Smooth muscle cell (in vitro differentiated cells): ENCODE measurements around the gene SLC19A2. TPM values are rescaled to one million over a fixed set of nuclear protein-coding genes. Genes with fewer than 3 reads are reported as not detected.

Experiments used
- DNase-seq: peaks from one replicate; lab custom pipeline; 2025; ENCODE audit not compliant: unreplicated experiment; lab: John Stamatoyannopoulos, UW
- H2AFZ ChIP-seq: fragments of 200-600 bp; sonication (generic); 2 replicates; pipeline ENCODE4 v1.6.0; 2016; ENCODE audit warnings: antibody characterized with exemption, low read depth, mild to moderate bottlenecking
- H3F3A ChIP-seq: fragments of 200-600 bp; sonication (generic); 2 replicates; pipeline ENCODE4 v1.6.0; 2017; ENCODE audit warnings: antibody characterized with exemption, low read depth
- H3K27ac ChIP-seq: fragments of 200-600 bp; sonication (generic); 2 replicates; pipeline ENCODE4 v1.5.1; 2016; ENCODE audit warnings: low read depth, mild to moderate bottlenecking
- H3K27me3 ChIP-seq: fragments of 200-600 bp; sonication (generic); 2 replicates; pipeline ENCODE4 v1.6.1; 2016; ENCODE audit warnings: low read depth, mild to moderate bottlenecking
- H3K36me3 ChIP-seq: fragments of 200-600 bp; sonication (generic); 2 replicates; pipeline ENCODE4 v1.5.1; 2016; ENCODE audit warnings: low read depth
- H3K4me1 ChIP-seq: fragments of 200-600 bp; sonication (generic); 2 replicates; pipeline ENCODE4 v1.5.1; 2016; ENCODE audit warnings: low read depth
- H3K4me2 ChIP-seq: fragments of 200-600 bp; sonication (generic); 2 replicates; pipeline ENCODE4 v1.6.0; 2016; ENCODE audit warnings: mild to moderate bottlenecking
- H3K4me3 ChIP-seq: fragments of 200-600 bp; sonication (generic); 2 replicates; pipeline ENCODE4 v1.5.1; 2016; ENCODE audit warnings: mild to moderate bottlenecking
- H3K79me2 ChIP-seq: fragments of 200-600 bp; sonication (generic); 2 replicates; pipeline ENCODE4 v1.6.0; 2016; ENCODE audit warnings: low read depth, mild to moderate bottlenecking
- H3K9ac ChIP-seq: fragments of 200-600 bp; sonication (generic); 2 replicates; pipeline ENCODE4 v1.6.0; 2016; ENCODE audit warnings: low read depth
- H3K9me3 ChIP-seq: fragments of 200-600 bp; sonication (generic); replicated peaks from 2 replicates; pipeline ENCODE4 v1.5.1; 2016; ENCODE audit warnings: low read depth
- H4K20me1 ChIP-seq: fragments of 200-600 bp; sonication (generic); 2 replicates; pipeline ENCODE4 v1.6.0; 2016; ENCODE audit warnings: low read depth
- CTCF ChIP-seq: fragments of 200-600 bp; sonication (generic); IDR thresholded peaks from 2 replicates; pipeline ENCODE4 v1.5.1; 2017; ENCODE audit warnings: borderline replicate concordance, mild to moderate bottlenecking, antibody characterized with exemption; ENCODE audit not compliant: insufficient read depth, poor library complexity, severe bottlenecking
- whole genome bisulfite sequencing: methylation state at CpG from one replicate; pipeline ENCODE4 v1.1.7; 2016; ENCODE audit warnings: low lambda C conversion rate; 5-methylcytosine and 5-hydroxymethylcytosine counted together
- polyA plus RNA-seq: library from polyadenylated mRNA; unstranded; fragments of >200 nt; fragmentation: Nextera tagmentation; extraction: Ambion mirVana; gene quantifications from 2 replicates; pipeline ENCODE4 v1.2.1, GENCODE V29; 2016
- total RNA-seq: library from RNA; depleted of rRNA; stranded (reverse); fragments of >200 nt; gene quantifications from 2 replicates; pipeline ENCODE4 v1.2.3, GENCODE V29; 2014

SLC19A2 gene
- total and polyA plus RNA-seq, 2 experiments from 2014 or later = 15.1 to 59.4 TPM

GRCh38 chr1:169514566-169515270 lies 29.0 kb upstream of the SLC19A2 start:
- H3K27ac ChIP-seq = no peak overlapping the region
- no peak overlapping the region for H3K4me3 ChIP-seq
- H3K9ac ChIP-seq = no peak overlapping the region
- H3K27me3 ChIP-seq = no peaks in the 10 kb centered on the region
- DNase-seq = no peak
- TF ChIP-seq CTCF = no peak
- no peaks in the 10 kb centered on the region for H3K9me3 ChIP-seq
- no peaks in the 10 kb centered on the region for H3K79me2 ChIP-seq
- peaks cover 7% of the 10 kb centered on the region for H3K4me1 ChIP-seq
- 89% methylated on average over 2 of the region's 2 CpGs for WGBS
- no peaks in the 10 kb centered on the region for H4K20me1 ChIP-seq
- H3K4me2 ChIP-seq = no peak overlapping the region
- H3F3A ChIP-seq = no peaks in the 10 kb centered on the region
- no peaks in the 10 kb centered on the region for H3K36me3 ChIP-seq
- H2AFZ ChIP-seq = no peak overlapping the region

GRCh38 chr1:169513208-169513607 lies 27.5 kb upstream of the SLC19A2 start:
- no peak overlapping the region for H3K9ac ChIP-seq
- peaks cover 7% of the 10 kb centered on the region for H3K4me1 ChIP-seq
- H4K20me1 ChIP-seq = no peaks in the 10 kb centered on the region
- no peaks in the 10 kb centered on the region for H3K79me2 ChIP-seq
- no peaks in the 10 kb centered on the region for H3K9me3 ChIP-seq
- H3F3A ChIP-seq = no peaks in the 10 kb centered on the region
- no peak overlapping the region for H3K4me2 ChIP-seq
- H3K36me3 ChIP-seq = no peaks in the 10 kb centered on the region
- no peak overlapping the region for H3K27ac ChIP-seq
- no peaks in the 10 kb centered on the region for H3K27me3 ChIP-seq
- H3K4me3 ChIP-seq = no peak overlapping the region
- DNase-seq = no peak
- TF ChIP-seq CTCF = no peak
- no peak overlapping the region for H2AFZ ChIP-seq

- no peaks in the 10 kb centered on the region for H3K79me2 ChIP-seq
- H3K9ac ChIP-seq = peak overlapping the region; percentile 38
- peak overlapping the region; percentile 51 for H3K4me2 ChIP-seq
Measured at GRCh38 chr1:169511316-169512005, 25.7 kb upstream of the SLC19A2 start.

More at GRCh38 chr1:169511316-169512005, 25.7 kb upstream of the SLC19A2 start:
- Histone ChIP-seq H2AFZ (no peak overlapping the region), H3K36me3 (no peaks in the 10 kb centered on the region), H4K20me1 (no peaks in the 10 kb centered on the region), H3K4me1 (peaks cover 7% of the 10 kb centered on the region), H3K4me3 (no peak overlapping the region), H3K27me3 (no peaks in the 10 kb centered on the region), H3K9me3 (no peaks in the 10 kb centered on the region), H3K27ac (peak overlapping the region; percentile 72), H3F3A (no peaks in the 10 kb centered on the region)
- WGBS = 35% methylated on average over 3 of the region's 3 CpGs
- no peak for DNase-seq
- TF ChIP-seq CTCF = no peak
